Measurements from ENCODE around the gene ZNF581.

Gene ZNF581

GRCh38 chr19:55666343-55667005, 23.0 kb downstream of the ZNF581 start:
- no peak for DNase-seq (ENCODE audit: low read depth)

GRCh38 chr19:55667006-55667381, 23.5 kb downstream of the ZNF581 start:
- no peak for DNase-seq (ENCODE audit: low read depth)

GRCh38 chr19:55667511-55667910, 24.1 kb downstream of the ZNF581 start:
- DNase-seq (ENCODE audit: low read depth): no peak

- no peak for DNase-seq (ENCODE audit: low read depth)
Measured at GRCh38 chr19:55667958-55668357, 24.5 kb downstream of the ZNF581 start.

GRCh38 chr19:55668603-55669348, 25.3 kb downstream of the ZNF581 start:
- DNase-seq (ENCODE audit: low read depth): no peak

GRCh38 chr19:55669418-55670279, 26.2 kb downstream of the ZNF581 start:
- no peak for DNase-seq (ENCODE audit: low read depth)

- no peak for DNase-seq (ENCODE audit: low read depth)
Measured at GRCh38 chr19:55670280-55671053, 27.0 kb downstream of the ZNF581 start.

GRCh38 chr19:55671054-55671378, 27.6 kb downstream of the ZNF581 start:
- DNase-seq (ENCODE audit: low read depth): no peak

- no peak for DNase-seq (ENCODE audit: low read depth)
Measured at GRCh38 chr19:55672418-55672817, 29.0 kb downstream of the ZNF581 start.

- DNase-seq (ENCODE audit: low read depth): no peak
Measured at GRCh38 chr19:55673465-55673864, 30.0 kb downstream of the ZNF581 start.

GRCh38 chr19:55673889-55674288, 30.4 kb downstream of the ZNF581 start:
- no peak for DNase-seq (ENCODE audit: low read depth)

- no peak for DNase-seq (ENCODE audit: low read depth)
Measured at GRCh38 chr19:55674459-55674840, 31.0 kb downstream of the ZNF581 start.

GRCh38 chr19:55674841-55675660, 31.6 kb downstream of the ZNF581 start, which contains the start of gene EPN1:
TSS of gene EPN1 (plus strand) at chr19:55675226. CDS start at chr19:55678628, 3,402 bp downstream.
- DNase-seq (ENCODE audit: low read depth): peak; percentile 96

- DNase-seq (ENCODE audit: low read depth): no peak
Measured at GRCh38 chr19:55675661-55676354, 32.4 kb downstream of the ZNF581 start.

- no peak for DNase-seq (ENCODE audit: low read depth)
Measured at GRCh38 chr19:55676383-55676782, 32.9 kb downstream of the ZNF581 start.

- DNase-seq (ENCODE audit: low read depth): no peak
Measured at GRCh38 chr19:55676889-55677505, 33.5 kb downstream of the ZNF581 start.

GRCh38 chr19:55677572-55678028, 34.2 kb downstream of the ZNF581 start:
- DNase-seq (ENCODE audit: low read depth): no peak

- no peak for DNase-seq (ENCODE audit: low read depth)
Measured at GRCh38 chr19:55678121-55678671, 34.7 kb downstream of the ZNF581 start.
